NCI-H2196 treated with DMSO at 0.1 percent for 48 hours (cell line): Measurements from ENCODE around the gene CNP.

Experiments used
- DNase-seq: peaks from one replicate; lab custom pipeline; 2025; ENCODE audit not compliant: unreplicated experiment; lab: John Stamatoyannopoulos, UW

CNP gene

GRCh38 chr17:41971721-41972523 lies 5.3 kb downstream of the CNP start:
- DNase-seq: no peak

GRCh38 chr17:41972571-41973407 lies 6.2 kb downstream of the CNP start:
- DNase-seq: peak; percentile 46

- no peak for DNase-seq
These were observed 6.8 kb downstream of the CNP start for GRCh38 chr17:41973408-41973811.

GRCh38 chr17:41974031-41974430 lies 7.4 kb downstream of the CNP start:
- DNase-seq: no peak

- no peak for DNase-seq
These were observed 8.1 kb downstream of the CNP start for GRCh38 chr17:41974658-41975057.

GRCh38 chr17:41975099-41976083 lies 8.8 kb downstream of the CNP start:
- no peak for DNase-seq

GRCh38 chr17:41976142-41976768 lies 9.7 kb downstream of the CNP start:
- no peak for DNase-seq

- DNase-seq: no peak
These were observed 11.4 kb downstream of the CNP start for GRCh38 chr17:41977991-41978390.

- no peak for DNase-seq
These were observed 15.6 kb downstream of the CNP start for GRCh38 chr17:41982026-41982760.

GRCh38 chr17:41984454-41984853 lies 17.9 kb downstream of the CNP start:
- no peak for DNase-seq

- no peak for DNase-seq
These were observed 19.3 kb downstream of the CNP start for GRCh38 chr17:41985919-41986318.

GRCh38 chr17:41986634-41987033 lies 20.0 kb downstream of the CNP start:
- no peak for DNase-seq

GRCh38 chr17:41987642-41988041 lies 21.0 kb downstream of the CNP start:
- DNase-seq: no peak

GRCh38 chr17:41988418-41988817 lies 21.8 kb downstream of the CNP start:
- no peak for DNase-seq

- DNase-seq: no peak
These were observed 23.3 kb downstream of the CNP start for GRCh38 chr17:41989702-41990419.

GRCh38 chr17:41992576-41992975 lies 26.0 kb downstream of the CNP start:
- DNase-seq: no peak

- DNase-seq: no peak
These were observed 30.2 kb downstream of the CNP start for GRCh38 chr17:41996855-41997164.

- no peak for DNase-seq
These were observed 31.9 kb downstream of the CNP start for GRCh38 chr17:41998497-41998896.

- no peak for DNase-seq
These were observed 34.0 kb downstream of the CNP start for GRCh38 chr17:42000413-42001133.
